Heart right ventricle (tissue), 16 donors: ENCODE results near the gene HTD2. TPM values are rescaled to one million over a fixed set of nuclear protein-coding genes. Genes with fewer than 3 reads are reported as not detected.
A peak's percentile ranks its signal among the peaks of the same experiment; 100 is the strongest.

Experiments
- ATAC-seq, 8 donors: fragments of 200-7000 bp; cut with Tn5 transposase; one replicate each; pipeline ENCODE4 v1.9.1; 2020; ENCODE audit warnings: mild to moderate bottlenecking in 8 of 8, moderate library complexity in 8 of 8, moderate number of reproducible peaks in 1 of 8
- DNase-seq, 2 donors: peaks; one replicate each; pipeline ENCODE4 v3.0.0-alpha.2; 2020
- H3K27ac ChIP-seq, 10 donors: fragments of 200-600 bp; sonication (generic) in 2 of 10; one replicate each; pipeline versions ENCODE4 v1.5.0 to v1.8.0; 2020 to 2022; ENCODE audit warnings: mild to moderate bottlenecking in 3 of 10
- H3K27me3 ChIP-seq, 7 donors: fragments of 200-600 bp; one replicate each; pipeline ENCODE4 v1.8.0; 2021 to 2022; ENCODE audit warnings: mild to moderate bottlenecking in 2 of 7
- H3K36me3 ChIP-seq, 9 donors: fragments of 200-600 bp; sonication (generic) in 1 of 9; one replicate each; pipeline versions ENCODE4 v1.5.0 to v1.8.0; 2020 to 2022; ENCODE audit warnings: mild to moderate bottlenecking in 2 of 9
- H3K4me1 ChIP-seq, 9 donors: fragments of 200-600 bp; sonication (generic) in 1 of 9; one replicate each; pipeline versions ENCODE4 v1.5.0 to v1.8.0; 2020 to 2022; ENCODE audit warnings: mild to moderate bottlenecking in 4 of 9
- H3K4me3 ChIP-seq, 10 donors: fragments of 200-600 bp; sonication (generic) in 2 of 10; one replicate each; pipeline versions ENCODE4 v1.5.0 to v1.8.0; 2020 to 2022; ENCODE audit warnings: mild to moderate bottlenecking in 7 of 10, moderate library complexity in 2 of 10
- H3K9me3 ChIP-seq, 11 donors: fragments of 200-600 bp in 10 of 11; sonication (generic) in 2 of 11; one replicate each; pipeline versions ENCODE4 v1.5.0 to v1.8.0; 2013 to 2022; ENCODE audit warnings: mild to moderate bottlenecking in 2 of 11, control low read depth in 1 of 11, moderate library complexity in 1 of 11
- WGBS, 2 donors: extraction: QIAGEN DNeasy Blood & Tissue Kit; methylation state at CpG; one replicate each; pipeline ENCODE4 v1.1.7; 2013; ENCODE audit warnings: inconsistent platforms in 1 of 2; 5-methylcytosine and 5-hydroxymethylcytosine counted together
- intact Hi-C, 10 donors: fragments of 100-400 bp; cut with DNase I; formaldehyde crosslinking; loops; one replicate each; pipeline versions ENCODE4 v1.11.1 to v1.14.2; 2022
- polyA plus RNA-seq, 2 donors: library from polyadenylated mRNA; stranded (reverse); fragments of 200-250 nt; gene quantifications; one replicate each; pipeline ENCODE4 v1.2.3, GENCODE V29; 2013
- total RNA-seq, 10 donors: library from RNA; stranded (reverse); fragmentation: NEBNext Ultra II Directional in 3 of 10; extraction: Animal tissue kit (Norgen Biotek cat#: 25700) in 3 of 10; gene quantifications; one replicate each; pipeline versions ENCODE4 v1.2.1 to v1.2.4, GENCODE V29; 2021 to 2023
- TF ChIP-seq, protein P1 (sequence below), 9 donors: fragments of 200-600 bp; sonication (generic) in 2 of 9; IDR thresholded peaks; one replicate each; pipeline versions ENCODE4 v1.5.0 to v1.8.0; 2021 to 2022; ENCODE audit warnings: antibody characterized with exemption in 9 of 9, mild to moderate bottlenecking in 5 of 9, moderate library complexity in 1 of 9
- donor health status: Arrhythmogenic right ventricular cardiomyopathy.
- donor health status: ischemic (EF 13 %, LVEDD 7.1; RV severe dilation, severe dysfunction).
- donor health status: healthy with polysubstance abuse.
- donor health status: DM: no; HTN: yes; CAD: no.
- donor health status: DM: no; HTN: no; CAD: no.
- donor health status: ischemic (EF 25% LVEDD 6.9; RV normal size, moderate dysfunction).
- donor health status: ischemic (EF 25% LVEDD 5.7; RV mildly dilated, moderate dysfunction).
- donor health status: healthy.
- donor health status: DM: yes; HTN: yes; CAD: no.
- donor health status: Ischemic cardiomyopathy.
- donor health status: ischemic (EF 35%, LVEDD 5.7; RV mildly dilated, moderate dysfunction).
- donor health status: nonischemic (EF 11% LVEDD 7.7; RV severe dilation, severe dysfunction).
- donor health status: DM: yes; HTN: yes; CAD: no.
- donor health status: PGD.
- donor health status: ischemic (EF 29% LVEDD 5.4; RV normal size, mild dysfunction).
- donor health status: nonischemic (EF 23%, LVEDD 6.1; RV moderate dilation, normal function).

HTD2 gene
- total and polyA plus RNA-seq, 12 donors = 2.4 to 19.5 (median 12.7) TPM

DNA sequence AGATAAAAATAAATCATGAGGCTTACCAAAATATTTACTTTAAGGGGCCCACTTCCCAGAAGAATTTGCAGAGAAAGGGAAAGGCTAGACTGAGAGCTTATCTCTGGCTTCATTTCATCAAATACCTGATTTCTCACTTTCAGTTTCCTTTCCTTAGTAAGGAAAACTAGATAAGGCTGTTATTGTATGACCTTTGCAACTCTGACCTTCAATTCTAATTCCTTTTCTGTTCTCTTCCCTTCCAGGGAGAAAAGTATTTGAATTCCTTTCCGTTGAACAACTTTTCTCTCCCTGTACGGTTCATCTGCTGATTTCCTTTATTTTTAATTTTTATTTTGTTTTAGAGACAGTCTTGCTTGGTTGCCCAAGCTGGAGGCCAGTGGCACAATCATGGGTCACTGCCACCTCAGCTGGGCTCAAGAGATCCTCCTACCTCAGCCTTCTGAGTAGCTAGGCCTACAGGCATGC is 19.2 kb downstream of the HTD2 start:
- H3K4me3 ChIP-seq = no peak overlapping the region
- TF ChIP-seq, protein P1, sequence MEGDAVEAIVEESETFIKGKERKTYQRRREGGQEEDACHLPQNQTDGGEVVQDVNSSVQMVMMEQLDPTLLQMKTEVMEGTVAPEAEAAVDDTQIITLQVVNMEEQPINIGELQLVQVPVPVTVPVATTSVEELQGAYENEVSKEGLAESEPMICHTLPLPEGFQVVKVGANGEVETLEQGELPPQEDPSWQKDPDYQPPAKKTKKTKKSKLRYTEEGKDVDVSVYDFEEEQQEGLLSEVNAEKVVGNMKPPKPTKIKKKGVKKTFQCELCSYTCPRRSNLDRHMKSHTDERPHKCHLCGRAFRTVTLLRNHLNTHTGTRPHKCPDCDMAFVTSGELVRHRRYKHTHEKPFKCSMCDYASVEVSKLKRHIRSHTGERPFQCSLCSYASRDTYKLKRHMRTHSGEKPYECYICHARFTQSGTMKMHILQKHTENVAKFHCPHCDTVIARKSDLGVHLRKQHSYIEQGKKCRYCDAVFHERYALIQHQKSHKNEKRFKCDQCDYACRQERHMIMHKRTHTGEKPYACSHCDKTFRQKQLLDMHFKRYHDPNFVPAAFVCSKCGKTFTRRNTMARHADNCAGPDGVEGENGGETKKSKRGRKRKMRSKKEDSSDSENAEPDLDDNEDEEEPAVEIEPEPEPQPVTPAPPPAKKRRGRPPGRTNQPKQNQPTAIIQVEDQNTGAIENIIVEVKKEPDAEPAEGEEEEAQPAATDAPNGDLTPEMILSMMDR (IDR thresholded peaks at IDR 0.05) = no peak
- 39 to 53% methylated on average over 2 of the region's 2 CpGs for WGBS, 2 donors

DNA sequence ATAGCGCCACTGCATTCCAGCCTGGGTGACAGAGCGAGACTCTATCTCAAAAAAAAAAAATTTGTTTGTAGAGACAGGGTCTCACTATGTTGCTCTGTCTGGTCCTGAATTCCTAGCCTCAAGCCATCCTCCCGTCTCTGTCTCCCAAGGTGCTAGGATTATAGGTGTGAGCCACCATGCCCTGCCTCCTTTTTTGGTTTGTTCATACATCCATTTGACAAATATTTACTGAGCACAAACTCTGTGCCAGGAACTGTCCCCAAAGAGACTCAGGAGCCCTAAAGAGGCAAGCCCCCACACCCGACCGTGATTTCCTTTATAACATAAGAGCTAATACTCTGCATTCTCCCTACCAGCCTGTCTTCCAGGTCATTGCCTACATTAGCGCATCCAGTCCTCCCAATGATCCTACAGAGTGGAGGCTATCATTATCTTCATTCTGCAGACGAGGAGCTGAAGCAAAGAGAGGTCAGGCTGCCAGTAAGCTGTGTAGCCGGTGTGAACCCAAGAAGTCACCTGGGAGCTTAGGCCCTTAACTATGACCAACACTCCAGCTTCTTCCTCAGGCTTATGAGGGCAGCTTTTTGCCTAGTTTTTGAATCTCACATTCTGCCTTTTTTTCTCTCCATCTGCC is 20.1 kb downstream of the HTD2 start:
- ATAC-seq (no peak), DNase-seq (no peak)
- H3K4me3 ChIP-seq = no peak overlapping the region
- no peak overlapping the region for H3K27ac ChIP-seq
- no peaks in the 10 kb centered on the region for H3K27me3 ChIP-seq
- H3K36me3 ChIP-seq = no peaks in the 10 kb centered on the region
- WGBS, 2 donors = 93 to 96% methylated on average over 8 of the region's 8 CpGs
- intact Hi-C loops = loop anchor here in 3 of 10 donors (10.0 kb wide), 3 partner anchors 88 to 208 kb away; partner anchors contain the start of gene ACOX2 (in 1 of the 3)
- TF ChIP-seq, protein P1 (IDR thresholded peaks at IDR 0.05) = no peak
- H3K9me3 ChIP-seq = no peaks in the 10 kb centered on the region
- H3K4me1 ChIP-seq = peaks cover 0 to 22% (median 14%) of the 10 kb centered on the region in 9 donors

More for the DNA sequence above, 19.2 kb downstream of the HTD2 start:
- Histone ChIP-seq H3K27me3 (no peaks in the 10 kb centered on the region), H3K36me3 (peaks cover 0 to 3% (median 0%) of the 10 kb centered on the region in 9 donors), H3K27ac (peak overlapping the region in 7 of 10 donors; percentile 16 to 72 (median 36)), H3K9me3 (no peaks in the 10 kb centered on the region), H3K4me1 (peaks cover 0 to 25% (median 14%) of the 10 kb centered on the region in 9 donors)
- intact Hi-C loops = loop anchor here in 3 of 10 donors (10.0 kb wide), 3 partner anchors 89 to 209 kb away; partner anchors contain the start of gene ACOX2 (in 1 of the 3)
- DNase-seq = no peak
- ATAC-seq = no peak

DNA sequence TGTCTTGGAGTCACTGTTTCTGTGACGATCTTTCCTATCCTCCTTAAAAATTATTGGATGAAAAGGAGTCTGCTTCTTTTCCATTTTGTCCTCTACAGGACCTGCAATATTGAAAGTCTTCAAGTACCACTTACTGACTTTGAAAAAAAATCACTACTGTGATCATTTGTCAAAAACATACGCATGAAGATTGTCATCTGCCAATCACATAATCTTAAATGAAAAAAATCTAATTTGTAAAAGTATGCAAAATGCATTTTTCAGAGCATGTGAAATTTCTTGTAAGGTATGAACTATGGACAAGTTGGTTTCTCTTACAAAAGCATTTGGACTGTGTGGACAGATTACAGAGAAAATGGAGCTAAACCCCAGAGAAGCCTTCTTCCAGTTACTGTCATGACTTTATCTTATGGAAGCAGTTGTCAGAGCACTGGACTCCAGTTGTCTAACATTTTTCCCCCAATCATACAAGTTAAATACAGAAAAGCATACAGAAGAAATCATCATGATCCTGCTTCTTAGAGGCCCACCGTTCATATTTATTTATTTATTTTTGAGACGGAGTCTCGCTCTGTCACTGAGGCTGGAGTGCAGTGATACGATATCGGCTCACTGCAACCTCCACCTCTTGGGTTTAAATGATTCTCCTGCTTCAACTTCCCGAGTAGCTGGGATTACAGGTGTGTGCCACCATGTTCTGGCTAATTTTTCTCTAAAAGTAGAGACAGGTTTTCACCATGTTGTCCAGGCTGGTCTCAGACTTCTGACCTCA is 23.0 kb downstream of the HTD2 start:
- intact Hi-C loops = loop anchor here in 3 of 10 donors (10.0 kb wide), 3 partner anchors 85 to 205 kb away; partner anchors contain the start of gene ACOX2 (in 1 of the 3)

More for the DNA sequence above, 23.0 kb downstream of the HTD2 start:
- TF ChIP-seq, protein P1 (IDR thresholded peaks at IDR 0.05) = no peak
- 88 to 91% methylated on average over 8 of the region's 8 CpGs for WGBS, 2 donors
- ATAC-seq (no peak), DNase-seq (no peak)
- H3K27me3 ChIP-seq = no peaks in the 10 kb centered on the region
- H3K36me3 ChIP-seq = no peaks in the 10 kb centered on the region
- H3K4me3 ChIP-seq = no peak overlapping the region
- H3K4me1 ChIP-seq = peaks cover 7 to 36% (median 28%) of the 10 kb centered on the region in 9 donors
- no peaks in the 10 kb centered on the region for H3K9me3 ChIP-seq
- H3K27ac ChIP-seq = no peak overlapping the region
